Endothelial cell of umbilical vein (primary cell): ENCODE results near the gene NECTIN4. TPM values are rescaled to one million over a fixed set of nuclear protein-coding genes. Genes with fewer than 3 reads are reported as not detected.

ENCODE experiments used
- BruUV-seq: library from RNA; stranded (reverse); fragments of 400-500 nt; replicated peaks from 2 replicates; lab custom pipeline; 2021; lab: Mats Ljungman, UMichigan
- CTCF ChIA-PET: fragments of 300-600, 350-600 bp; sonication (Branson Sonifier 250); formaldehyde crosslinking; loops from one replicate; lab custom pipeline; 2021; ENCODE audit warnings: antibody characterized with exemption, inconsistent platforms; lab: Charles Lee
- POLR2A ChIA-PET: fragments of 300-600, 350-600 bp; sonication (Branson Sonifier 250); formaldehyde crosslinking; loops from one replicate; lab custom pipeline; 2021; ENCODE audit warnings: antibody characterized with exemption, inconsistent platforms; lab: Charles Lee
- DNase-seq: peaks from one replicate; pipeline ENCODE4 v3.0.0-alpha.2; 2011; ENCODE audit warnings: low read depth, low spot score
- FAIRE-seq: peaks from 2 replicates; lab custom pipeline; 2011; peaks lifted over from hg19 to GRCh38; lab: Jason Lieb, UNC
- H2AFZ ChIP-seq: 2 replicates; pipeline ENCODE4 v1.6.0; 2012; ENCODE audit warnings: low read depth, low read length, control low read depth, inconsistent platforms
- H3K27ac ChIP-seq: 2 replicates; pipeline ENCODE4 v1.5.1; 2011; ENCODE audit warnings: low read depth, mild to moderate bottlenecking, control low read depth, low read length, moderate library complexity; ENCODE audit not compliant: insufficient read depth
- H3K27me3 ChIP-seq, 2 experiments: 2 replicates each; pipeline versions ENCODE4 v1.6.0 to v1.6.1; 2011; ENCODE audit warnings: low read length in 2 of 2, mixed read lengths in 1 of 2; ENCODE audit not compliant: control insufficient read depth in 2 of 2, insufficient read depth in 2 of 2
- H3K36me3 ChIP-seq, 2 experiments: 2 replicates in 1 of 2; 3 replicates in 1 of 2; pipeline ENCODE4 v1.5.1; 2011; ENCODE audit warnings: low read length in 2 of 2, mild to moderate bottlenecking in 1 of 2, moderate library complexity in 1 of 2; ENCODE audit not compliant: control insufficient read depth in 2 of 2, insufficient read depth in 2 of 2; ENCODE audit errors: extremely low read depth in 1 of 2
- H3K4me1 ChIP-seq: 3 replicates; pipeline ENCODE4 v1.5.1; 2011; ENCODE audit warnings: mild to moderate bottlenecking, low read length; ENCODE audit not compliant: control insufficient read depth, insufficient read depth; ENCODE audit errors: extremely low read depth
- H3K4me2 ChIP-seq: 2 replicates; pipeline ENCODE4 v1.6.1; 2011; ENCODE audit warnings: low read length, control low read depth, mixed read lengths; ENCODE audit not compliant: insufficient read depth
- H3K4me3 ChIP-seq, 3 experiments: fragments of 200-600 bp in 1 of 3; sonication (generic), shearing (Covaris generic) in 1 of 3; replicated peaks in 1 of 3; 2 replicates each; pipeline ENCODE4 v1.5.1; 2011 to 2016; ENCODE audit warnings: control low read depth in 3 of 3, low read length in 3 of 3, mild to moderate bottlenecking in 2 of 3, inconsistent platforms in 1 of 3, low read depth in 1 of 3, moderate library complexity in 1 of 3; ENCODE audit not compliant: insufficient read depth in 1 of 3
- H3K79me2 ChIP-seq: 2 replicates; pipeline ENCODE4 v1.6.0; 2012; ENCODE audit warnings: low read length, inconsistent platforms; ENCODE audit not compliant: control insufficient read depth, insufficient read depth
- H3K9ac ChIP-seq: replicated peaks from 2 replicates; pipeline ENCODE3; 2011; ENCODE audit warnings: low read length, control low read depth; ENCODE audit not compliant: insufficient read depth; ENCODE audit errors: extremely low read depth
- H3K9me1 ChIP-seq: replicated peaks from 3 replicates; pipeline ENCODE4 v1.6.0; 2011; ENCODE audit warnings: mild to moderate bottlenecking, low read length; ENCODE audit not compliant: control insufficient read depth, insufficient read depth; ENCODE audit errors: extremely low read depth
- H3K9me3 ChIP-seq: replicated peaks from 2 replicates; pipeline ENCODE4 v1.5.1; 2012; ENCODE audit warnings: low read length, inconsistent platforms; ENCODE audit not compliant: control insufficient read depth, insufficient read depth
- H4K20me1 ChIP-seq: replicated peaks from 2 replicates; pipeline ENCODE3; 2011; ENCODE audit warnings: mild to moderate bottlenecking, low read length; ENCODE audit not compliant: control insufficient read depth, insufficient read depth; ENCODE audit errors: extremely low read depth
- CTCF ChIP-seq, 2 donors: IDR thresholded peaks; 1 replicate in 1 of 2; 2 replicates in 1 of 2; pipeline ENCODE4 v1.5.1; 2011; ENCODE audit warnings: low read length in 2 of 2, mild to moderate bottlenecking in 2 of 2, moderate library complexity in 2 of 2, control low read depth in 1 of 2, inconsistent platforms in 1 of 2, low read depth in 1 of 2; ENCODE audit not compliant: insufficient read depth in 1 of 2; ENCODE audit errors: extremely low read depth in 1 of 2
- FOS ChIP-seq: IDR thresholded peaks from 2 replicates; pipeline ENCODE4 v1.6.1; 2011; ENCODE audit warnings: mild to moderate bottlenecking, low read length, moderate library complexity, borderline replicate concordance; ENCODE audit not compliant: insufficient read depth
- MAX ChIP-seq: IDR thresholded peaks from 2 replicates; pipeline ENCODE4 v1.6.1; 2011; ENCODE audit not compliant: insufficient read depth, insufficient read length
- POLR2A ChIP-seq: IDR thresholded peaks from 2 replicates; pipeline ENCODE4 v1.6.1; 2012; ENCODE audit warnings: low read depth, mild to moderate bottlenecking, control low read depth, low read length
- POLR2AphosphoS5 ChIP-seq: IDR thresholded peaks from 2 replicates; pipeline ENCODE4 v1.6.1; 2012; ENCODE audit warnings: low read depth, mild to moderate bottlenecking, control low read depth, low read length, moderate library complexity; ENCODE audit not compliant: insufficient read depth
- dilution Hi-C: fragments of 300-500 bp; cut with MboI; formaldehyde crosslinking; loops from one replicate; pipeline ENCODE4 v1.15.0; 2019; ENCODE audit warnings: low sequenced_read_pairs; ENCODE audit not compliant: extremely low pct_ligation_motif_present
- intact Hi-C: fragments of 100-400 bp; cut with micrococcal nuclease; formaldehyde crosslinking; loops from one replicate; pipeline ENCODE4 v1.10.0; 2022
- polyA plus RNA-seq, 4 experiments: library from polyadenylated mRNA; depleted of rRNA in 3 of 4; stranded (reverse) in 3 of 4; unstranded in 1 of 4; fragments of >200 nt; gene quantifications; 2 replicates each; pipeline versions ENCODE4 v1.2.1 to v1.2.3, GENCODE V29; 2011 to 2012; ENCODE audit warnings: missing spikeins in 1 of 4
- total RNA-seq: library from RNA; stranded (reverse); gene quantifications from 2 replicates; pipeline ENCODE4 v1.2.3, GENCODE V29; 2021

NECTIN4 gene
- total and polyA plus RNA-seq, 2 donors (not counting 3 experiments of a cell fraction or from before 2014, with no cell fraction given): 0.15 to 0.58 TPM

GRCh38 chr1:161079436-161080110 is 9.8 kb downstream of the NECTIN4 start:
- no peak overlapping the region for H3K4me3 ChIP-seq
- dilution Hi-C loops (no loop called here), intact Hi-C loops (no loop called here)
- no peak overlapping the region for H3K27ac ChIP-seq
- no peaks in the 10 kb centered on the region for H4K20me1 ChIP-seq
- H2AFZ ChIP-seq: no peak overlapping the region
- CTCF ChIA-PET: interaction anchor here (0.8 to 2.7 kb wide), 3 partner anchors 9 to 128 kb away, joined by 3 to 7 read pairs (median 3); no protein-coding TSS in a partner anchor
- H3K4me2 ChIP-seq: no peak overlapping the region
- H3K9me3 ChIP-seq: no peaks in the 10 kb centered on the region
- TF ChIP-seq FOS (no peak), POLR2A (no peak), CTCF (IDR thresholded peaks at IDR 0.05; ENCODE audit: extremely low read depth in 1 of 2, insufficient read depth in 1 of 2, low read depth in 1 of 2, low read length in 2 of 2) (no peak), POLR2AphosphoS5 (no peak), MAX (no peak)
- H3K36me3 ChIP-seq: no peaks in the 10 kb centered on the region
- POLR2A ChIA-PET: no interaction called here
- BruUV-seq: no TSS peak
- FAIRE-seq (no peak), DNase-seq (no peak)
- no peaks in the 10 kb centered on the region for H3K9me1 ChIP-seq
- no peaks in the 10 kb centered on the region for H3K79me2 ChIP-seq
- H3K9ac ChIP-seq: no peak overlapping the region
- no peaks in the 10 kb centered on the region for H3K4me1 ChIP-seq
- H3K27me3 ChIP-seq: no peaks in the 10 kb centered on the region
